Placental pericyte (primary cell): ENCODE data around the gene MPRIP. TPM values are rescaled to one million over a fixed set of nuclear protein-coding genes. Genes with fewer than 3 reads are reported as not detected.

Experiments used
- small RNA-seq: library from RNA; depleted of rRNA; stranded (forward); fragments of <200 nt; gene quantifications from one replicate; pipeline ENCODE3, GENCODE V24; 2012; ENCODE audit warnings: low replicate concordance
- total RNA-seq: library from RNA; depleted of rRNA; stranded (reverse); fragments of >200 nt; gene quantifications from 2 replicates; pipeline ENCODE4 v1.2.3, GENCODE V29; 2012

Gene MPRIP, protein sequence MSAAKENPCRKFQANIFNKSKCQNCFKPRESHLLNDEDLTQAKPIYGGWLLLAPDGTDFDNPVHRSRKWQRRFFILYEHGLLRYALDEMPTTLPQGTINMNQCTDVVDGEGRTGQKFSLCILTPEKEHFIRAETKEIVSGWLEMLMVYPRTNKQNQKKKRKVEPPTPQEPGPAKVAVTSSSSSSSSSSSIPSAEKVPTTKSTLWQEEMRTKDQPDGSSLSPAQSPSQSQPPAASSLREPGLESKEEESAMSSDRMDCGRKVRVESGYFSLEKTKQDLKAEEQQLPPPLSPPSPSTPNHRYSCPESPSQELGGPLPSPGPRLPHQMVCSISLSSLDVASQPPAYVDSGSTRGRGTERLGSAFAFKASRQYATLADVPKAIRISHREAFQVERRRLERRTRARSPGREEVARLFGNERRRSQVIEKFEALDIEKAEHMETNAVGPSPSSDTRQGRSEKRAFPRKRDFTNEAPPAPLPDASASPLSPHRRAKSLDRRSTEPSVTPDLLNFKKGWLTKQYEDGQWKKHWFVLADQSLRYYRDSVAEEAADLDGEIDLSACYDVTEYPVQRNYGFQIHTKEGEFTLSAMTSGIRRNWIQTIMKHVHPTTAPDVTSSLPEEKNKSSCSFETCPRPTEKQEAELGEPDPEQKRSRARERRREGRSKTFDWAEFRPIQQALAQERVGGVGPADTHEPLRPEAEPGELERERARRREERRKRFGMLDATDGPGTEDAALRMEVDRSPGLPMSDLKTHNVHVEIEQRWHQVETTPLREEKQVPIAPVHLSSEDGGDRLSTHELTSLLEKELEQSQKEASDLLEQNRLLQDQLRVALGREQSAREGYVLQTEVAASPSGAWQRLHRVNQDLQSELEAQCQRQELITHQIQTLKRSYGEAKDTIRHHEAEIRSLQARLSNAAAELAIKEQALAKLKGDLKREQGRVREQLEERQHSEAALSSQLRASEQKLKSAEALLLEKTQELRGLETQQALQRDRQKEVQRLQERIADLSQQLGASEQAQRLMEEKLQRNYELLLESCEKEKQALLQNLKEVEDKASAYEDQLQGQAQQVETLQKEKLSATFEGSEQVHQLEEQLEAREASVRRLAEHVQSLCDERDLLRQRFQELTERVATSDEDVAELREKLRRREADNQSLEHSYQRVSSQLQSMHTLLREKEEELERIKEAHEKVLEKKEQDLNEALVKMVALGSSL (N-terminal part only)
- total RNA-seq, result 127 and 229 TPM in 2 replicates

DNA sequence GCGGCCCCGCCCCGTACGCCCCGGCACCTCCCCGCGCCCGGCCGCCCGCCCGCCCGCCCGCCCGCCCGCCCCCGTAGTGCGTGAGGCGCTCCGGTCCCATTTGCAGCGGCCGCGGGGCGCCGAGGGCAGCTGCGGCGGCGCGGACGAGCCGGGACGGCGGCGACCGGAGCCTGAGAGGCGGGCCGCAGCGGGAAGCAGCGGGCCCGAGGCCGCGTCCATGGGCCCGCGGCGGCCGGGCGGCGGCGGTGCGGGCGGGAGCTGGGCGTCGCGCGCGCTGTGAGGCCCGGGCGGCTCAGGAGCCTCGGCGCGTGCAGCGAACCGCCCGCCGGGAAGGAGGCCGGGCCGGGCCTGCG is at the start of gene MPRIP:
TSS of gene MPRIP (plus strand) at position 74 of the 353 bp plus-strand sequence. CDS start 392 bp downstream, outside the sequence.

DNA sequence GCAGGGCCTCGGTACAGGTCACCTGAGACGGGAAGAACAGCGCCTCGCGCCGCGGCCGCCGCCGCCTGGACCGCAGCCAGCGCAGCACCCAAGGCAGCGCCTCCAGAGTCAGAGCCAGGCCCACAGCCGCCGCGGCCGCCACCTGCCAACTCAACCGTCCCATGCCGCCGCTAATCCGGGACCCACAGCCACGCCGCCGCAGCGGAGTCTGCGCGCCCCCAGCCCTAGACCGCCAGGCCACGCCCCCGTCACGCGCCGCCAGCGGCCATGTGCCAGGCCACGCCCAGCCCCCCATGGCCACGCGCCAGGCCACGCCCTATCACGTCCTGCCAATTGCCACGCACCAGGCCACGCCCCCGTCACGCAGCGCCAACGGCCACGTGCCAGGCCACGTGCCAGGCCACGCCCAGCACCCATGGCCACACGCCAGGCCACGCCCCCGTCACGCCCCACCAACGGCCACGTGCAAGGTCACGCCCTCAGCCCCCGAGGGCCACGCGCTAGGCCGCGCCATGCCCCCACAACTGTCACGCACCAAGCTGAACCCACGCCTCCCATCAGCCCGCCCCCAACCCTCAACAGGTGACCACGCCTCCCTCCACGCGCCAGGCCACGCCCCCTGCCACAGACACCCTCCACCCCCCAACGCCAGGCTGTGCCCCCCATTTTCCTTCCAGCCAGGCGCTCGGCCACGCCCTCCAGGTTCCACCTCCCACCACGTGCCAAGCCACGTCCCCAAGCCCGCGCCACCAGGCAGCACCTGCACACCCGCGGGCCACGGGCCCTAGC is 164.1 kb downstream of the MPRIP start, which contains the start of gene PLD6:
TSS of gene PLD6 (minus strand) at position 210 of the 789 bp plus-strand sequence. CDS start at position 163, 47 bp downstream.

DNA sequence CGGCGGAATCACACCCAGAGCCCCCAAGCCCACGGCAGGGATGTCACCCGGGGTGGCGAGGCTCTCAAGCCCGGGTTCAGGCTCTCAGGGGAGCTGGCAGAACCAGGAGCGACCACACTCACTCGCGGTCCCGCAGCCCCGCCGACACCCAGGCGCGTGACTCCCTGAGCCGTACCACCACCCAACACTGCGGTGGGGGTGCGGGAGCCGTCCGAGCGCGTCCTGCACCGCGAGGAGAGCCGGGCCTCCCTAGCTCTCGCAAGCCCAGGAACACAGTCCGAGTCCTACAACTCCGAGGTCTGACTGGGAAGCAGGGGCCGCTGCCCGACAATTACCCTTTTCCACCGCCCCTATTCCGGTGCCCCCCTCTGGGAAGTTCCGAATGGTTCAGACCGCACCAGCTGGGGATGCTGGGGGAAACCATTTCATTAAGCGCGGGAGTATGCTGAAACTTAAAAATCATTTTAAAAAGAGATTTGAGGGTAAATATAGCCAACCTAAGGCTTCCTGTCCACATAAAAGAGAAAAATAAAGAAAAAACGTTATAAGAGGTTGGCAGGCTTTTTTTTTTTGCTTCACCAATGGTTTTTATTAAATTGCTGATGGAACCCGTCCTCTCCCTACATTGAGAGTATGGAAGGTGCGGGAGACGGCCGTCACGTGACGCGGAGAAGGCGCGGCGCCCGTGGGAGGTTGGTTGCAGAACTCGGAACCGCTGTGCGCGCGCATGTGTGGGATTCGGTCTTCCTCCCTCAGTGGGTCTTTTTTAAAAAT is 195.0 kb downstream of the MPRIP start, which contains the start of gene FLCN:
TSS of gene FLCN (minus strand) at position 143 of the 774 bp plus-strand sequence. CDS start 9,031 bp downstream, outside the sequence.

Small RNA genes lying within 50 kb of the gene (small RNA-seq; reads per million reads assigned to genes)
- gene RNU6-767P, result not detected

Other genes starting within 250 kb of the MPRIP start
- gene TNFRSF13B, start 70.3 kb upstream of the MPRIP start, total RNA-seq, result not detected in 2 replicates
- gene PLD6, start 163.9 kb downstream of the MPRIP start, total RNA-seq, result 3.4 and 4.8 TPM in 2 replicates
- gene FLCN, start 194.7 kb downstream of the MPRIP start, total RNA-seq, result 57.3 and 81.0 TPM in 2 replicates
- gene COPS3, start 238.8 kb downstream of the MPRIP start, total RNA-seq, result 87.1 and 136 TPM in 2 replicates